Skeletal muscle tissue (tissue), 4 donors: ENCODE measurements around the gene IQGAP1. TPM values are rescaled to one million over a fixed set of nuclear protein-coding genes. Genes with fewer than 3 reads are reported as not detected.

Source experiments
- H3K27ac ChIP-seq: one replicate; pipeline ENCODE4 v1.7.0; 2013; ENCODE audit warnings: mild to moderate bottlenecking, low read depth, low read length, inconsistent platforms
- H3K27me3 ChIP-seq, 3 donors: one replicate each; pipeline ENCODE4 v1.7.0; 2013; ENCODE audit warnings: low read length in 3 of 3; ENCODE audit not compliant: control insufficient read depth in 3 of 3, insufficient read depth in 3 of 3
- H3K36me3 ChIP-seq, 3 donors: one replicate each; pipeline ENCODE4 v1.7.0; 2013; ENCODE audit warnings: low read length in 3 of 3; ENCODE audit not compliant: control insufficient read depth in 3 of 3, insufficient read depth in 3 of 3
- H3K4me1 ChIP-seq, 3 donors: one replicate each; pipeline ENCODE4 v1.7.0; 2013; ENCODE audit warnings: low read length in 3 of 3, mild to moderate bottlenecking in 3 of 3; ENCODE audit not compliant: control insufficient read depth in 3 of 3, insufficient read depth in 3 of 3
- H3K4me3 ChIP-seq, 3 donors: one replicate each; pipeline ENCODE4 v1.7.0; 2013; ENCODE audit warnings: low read length in 3 of 3
- H3K9ac ChIP-seq, 3 donors: one replicate each; pipeline ENCODE4 v1.7.0; 2013; ENCODE audit warnings: low read length in 3 of 3, mild to moderate bottlenecking in 3 of 3, moderate library complexity in 2 of 3, low read depth in 1 of 3
- H3K9me3 ChIP-seq, 3 donors: one replicate each; pipeline ENCODE4 v1.7.0; 2013; ENCODE audit warnings: low read length in 3 of 3; ENCODE audit not compliant: control insufficient read depth in 3 of 3
- total RNA-seq: library from RNA; depleted of rRNA; stranded (reverse); fragments of >200 nt; gene quantifications from one replicate; pipeline ENCODE4 v1.2.3, GENCODE V29; 2014
- donor health status: Osteomylitis.

IQGAP1 gene
- total RNA-seq, 1 donor from 2014 or later, result 104 TPM

GRCh38 chr15:90470453-90470852 is 82.4 kb downstream of the IQGAP1 start:
- H3K9me3 ChIP-seq, result no peaks in the 10 kb centered on the region
- no peak overlapping the region for H3K9ac ChIP-seq
- H3K4me1 ChIP-seq, result peaks cover 0 to 14% (median 10%) of the 10 kb centered on the region in 3 donors
- peaks cover 31 to 56% (median 51%) of the 10 kb centered on the region in 3 donors for H3K36me3 ChIP-seq
- H3K27ac ChIP-seq, result peak overlapping the region; percentile 53
- no peak overlapping the region for H3K4me3 ChIP-seq
- H3K27me3 ChIP-seq, result no peaks in the 10 kb centered on the region

GRCh38 chr15:90471126-90471525 is 83.1 kb downstream of the IQGAP1 start:
- no peak overlapping the region for H3K4me3 ChIP-seq
- no peaks in the 10 kb centered on the region for H3K9me3 ChIP-seq
- peaks cover 29 to 56% (median 51%) of the 10 kb centered on the region in 3 donors for H3K36me3 ChIP-seq
- no peaks in the 10 kb centered on the region for H3K27me3 ChIP-seq
- no peak overlapping the region for H3K9ac ChIP-seq
- H3K27ac ChIP-seq, result peak overlapping the region; percentile 53
- peaks cover 0 to 8% (median 3%) of the 10 kb centered on the region in 3 donors for H3K4me1 ChIP-seq

- H3K9me3 ChIP-seq, result no peaks in the 10 kb centered on the region
- peak overlapping the region; percentile 53 for H3K27ac ChIP-seq
- H3K4me3 ChIP-seq, result no peak overlapping the region
- H3K27me3 ChIP-seq, result no peaks in the 10 kb centered on the region
- H3K9ac ChIP-seq, result no peak overlapping the region
- H3K36me3 ChIP-seq, result peaks cover 28 to 58% (median 55%) of the 10 kb centered on the region in 3 donors
- peaks cover 0 to 6% (median 0%) of the 10 kb centered on the region in 3 donors for H3K4me1 ChIP-seq
These were observed 83.7 kb downstream of the IQGAP1 start for GRCh38 chr15:90471769-90472168.

GRCh38 chr15:90478846-90479481 is 90.9 kb downstream of the IQGAP1 start:
- H3K4me3 ChIP-seq, result no peak overlapping the region
- H3K9ac ChIP-seq, result no peak overlapping the region
- peaks cover 45 to 83% (median 74%) of the 10 kb centered on the region in 3 donors for H3K36me3 ChIP-seq
- no peak overlapping the region for H3K27ac ChIP-seq
- H3K4me1 ChIP-seq, result no peaks in the 10 kb centered on the region
- no peaks in the 10 kb centered on the region for H3K9me3 ChIP-seq
- no peaks in the 10 kb centered on the region for H3K27me3 ChIP-seq

GRCh38 chr15:90479656-90480055 is 91.6 kb downstream of the IQGAP1 start:
- no peak overlapping the region for H3K9ac ChIP-seq
- peaks cover 42 to 83% (median 73%) of the 10 kb centered on the region in 3 donors for H3K36me3 ChIP-seq
- no peaks in the 10 kb centered on the region for H3K4me1 ChIP-seq
- no peak overlapping the region for H3K27ac ChIP-seq
- no peak overlapping the region for H3K4me3 ChIP-seq
- no peaks in the 10 kb centered on the region for H3K27me3 ChIP-seq
- no peaks in the 10 kb centered on the region for H3K9me3 ChIP-seq

- H3K4me1 ChIP-seq, result no peaks in the 10 kb centered on the region
These were observed 93.0 kb downstream of the IQGAP1 start for GRCh38 chr15:90481023-90481422.

GRCh38 chr15:90482124-90483011 is 94.3 kb downstream of the IQGAP1 start:
- H3K27ac ChIP-seq, result no peak overlapping the region
- H3K9ac ChIP-seq, result no peak overlapping the region
- H3K36me3 ChIP-seq, result peaks cover 56 to 90% (median 77%) of the 10 kb centered on the region in 3 donors
- H3K9me3 ChIP-seq, result no peaks in the 10 kb centered on the region
- H3K4me3 ChIP-seq, result no peak overlapping the region
- H3K27me3 ChIP-seq, result no peaks in the 10 kb centered on the region
- no peaks in the 10 kb centered on the region for H3K4me1 ChIP-seq

More at GRCh38 chr15:90481023-90481422, 93.0 kb downstream of the IQGAP1 start:
- no peak overlapping the region for H3K27ac ChIP-seq
- H3K4me3 ChIP-seq, result no peak overlapping the region
- H3K9ac ChIP-seq, result no peak overlapping the region
- H3K36me3 ChIP-seq, result peaks cover 50 to 89% (median 78%) of the 10 kb centered on the region in 3 donors
- no peaks in the 10 kb centered on the region for H3K9me3 ChIP-seq
- no peaks in the 10 kb centered on the region for H3K27me3 ChIP-seq

- peaks cover 54 to 88% (median 77%) of the 10 kb centered on the region in 3 donors for H3K36me3 ChIP-seq
- H3K4me1 ChIP-seq, result no peaks in the 10 kb centered on the region
- no peak overlapping the region for H3K27ac ChIP-seq
- no peaks in the 10 kb centered on the region for H3K27me3 ChIP-seq
- no peaks in the 10 kb centered on the region for H3K9me3 ChIP-seq
- no peak overlapping the region for H3K9ac ChIP-seq
- no peak overlapping the region for H3K4me3 ChIP-seq
These were observed 94.9 kb downstream of the IQGAP1 start for GRCh38 chr15:90483012-90483307.

- Histone ChIP-seq H3K27ac (no peak overlapping the region), H3K9ac (no peak overlapping the region), H3K4me3 (no peak overlapping the region), H3K36me3 (peaks cover 50 to 86% (median 74%) of the 10 kb centered on the region in 3 donors), H3K9me3 (no peaks in the 10 kb centered on the region), H3K27me3 (no peaks in the 10 kb centered on the region), H3K4me1 (no peaks in the 10 kb centered on the region)
These were observed 95.6 kb downstream of the IQGAP1 start for GRCh38 chr15:90483637-90484036.

GRCh38 chr15:90487186-90487585 is 99.1 kb downstream of the IQGAP1 start:
- no peaks in the 10 kb centered on the region for H3K9me3 ChIP-seq
- no peak overlapping the region for H3K27ac ChIP-seq
- no peaks in the 10 kb centered on the region for H3K4me1 ChIP-seq
- no peaks in the 10 kb centered on the region for H3K27me3 ChIP-seq
- no peak overlapping the region for H3K4me3 ChIP-seq
- no peak overlapping the region for H3K9ac ChIP-seq
- H3K36me3 ChIP-seq, result peaks cover 57 to 89% (median 82%) of the 10 kb centered on the region in 3 donors
